Prostate gland (tissue), 2 donors: ENCODE measurements around the gene SOX10.
A peak's percentile ranks its signal among the peaks of the same experiment; 100 is the strongest.

Experiments
- CTCF ChIP-seq, 4 experiments: fragments of 200-600 bp in 2 of 4; fragments of 450-650 bp in 2 of 4; sonication (generic) in 2 of 4; IDR thresholded peaks; 1 replicate in 3 of 4; 2 replicates in 1 of 4; pipeline ENCODE4 v1.5.1; 2016 to 2019; ENCODE audit warnings: antibody characterized with exemption in 4 of 4, mild to moderate bottlenecking in 2 of 4, moderate library complexity in 2 of 4
- POLR2AphosphoS5 ChIP-seq: sonication (generic); formaldehyde crosslinking; IDR thresholded peaks from one replicate; pipeline ENCODE4 v1.6.1; 2017; ENCODE audit warnings: antibody characterized with exemption

GRCh38 chr22:37930270-37930951, 53.9 kb downstream of the SOX10 start:
- TF ChIP-seq CTCF (IDR thresholded peaks at IDR 0.05) (peak in 3 of 4 experiments; percentile 14 to 38 (median 37)), POLR2AphosphoS5 (no peak)
